HCT116 (cell line): ENCODE results near the gene CPEB3. TPM values are rescaled to one million over a fixed set of nuclear protein-coding genes. Genes with fewer than 3 reads are reported as not detected.
"Not testable (repeated sequence)": the region's sequence is repeated elsewhere in the genome, so short reads cannot be mapped to it uniquely, and the experiment has no call there.

ENCODE experiments used
- ATAC-seq: fragments of 200-7000 bp; cut with Tn5 transposase; 2 replicates; pipeline ENCODE4 v1.9.1; 2020; ENCODE audit warnings: mild to moderate bottlenecking, moderate library complexity
- BruUV-seq: library from RNA; stranded (reverse); fragments of 400-500 nt; replicated peaks from 2 replicates; lab custom pipeline; 2021; lab: Mats Ljungman, UMichigan
- CTCF ChIA-PET: fragments of 300-600 bp; sonication (Branson Sonifier 250); formaldehyde crosslinking; loops from one replicate; lab custom pipeline; 2021; ENCODE audit warnings: antibody characterized with exemption; lab: Charles Lee
- POLR2A ChIA-PET: fragments of 300-600, 350-600 bp; sonication (Branson Sonifier 250); formaldehyde crosslinking; loops from one replicate; lab custom pipeline; 2021; ENCODE audit warnings: antibody characterized with exemption; lab: Charles Lee
- RAD21 ChIA-PET, 2 experiments: fragments of 300-600 bp; sonication (Branson Sonifier 250); formaldehyde crosslinking; loops; one replicate each; lab custom pipeline; 2023; ENCODE audit warnings: low total read pairs in 2 of 2; ENCODE audit not compliant: uncharacterized antibody in 2 of 2, unreplicated experiment in 2 of 2, low non-redundant PET in 1 of 2; lab: Charles Lee
- DNase-seq: peaks from one replicate; pipeline ENCODE4 v3.0.0-alpha.2; 2010; ENCODE audit warnings: low read depth, low spot score
- H2AFZ ChIP-seq: fragments of 200-600 bp; shearing (Covaris generic), sonication (generic); 2 replicates; pipeline ENCODE4 v1.6.1; 2017; ENCODE audit warnings: low read depth, mixed run types, mixed read lengths, antibody characterized with exemption, low read length; ENCODE audit not compliant: poor library complexity, severe bottlenecking
- H3K27ac ChIP-seq: 2 replicates; pipeline ENCODE4 v1.5.1; 2012; ENCODE audit warnings: low read depth, low read length
- H3K27me3 ChIP-seq: fragments of 200-600 bp; sonication (generic); 2 replicates; pipeline ENCODE4 v1.6.1; 2016; ENCODE audit warnings: mixed run types, low read length, mixed read lengths; ENCODE audit not compliant: insufficient read depth
- H3K36me3 ChIP-seq, 2 experiments: fragments of 200-500 bp in 1 of 2; fragments of 200-600 bp in 1 of 2; sonication (Bioruptor generic) in 1 of 2; sonication (generic) in 1 of 2; 2 replicates each; pipeline versions ENCODE4 v1.5.1 to v1.6.1; 2014 to 2016; ENCODE audit warnings: low read length in 2 of 2, inconsistent platforms in 1 of 2, mixed read lengths in 1 of 2, mixed run types in 1 of 2; ENCODE audit not compliant: insufficient read depth in 2 of 2, control insufficient read depth in 1 of 2
- H3K4me1 ChIP-seq, 2 experiments: fragments of 200-600 bp in 1 of 2; sonication (generic) in 1 of 2; 2 replicates each; pipeline versions ENCODE4 v1.5.1 to v1.6.1; 2012 to 2017; ENCODE audit warnings: low read length in 2 of 2, inconsistent platforms in 1 of 2, mild to moderate bottlenecking in 1 of 2, mixed read lengths in 1 of 2, mixed run types in 1 of 2, moderate library complexity in 1 of 2; ENCODE audit not compliant: insufficient read depth in 2 of 2, control insufficient read depth in 1 of 2
- H3K4me2 ChIP-seq: fragments of 200-600 bp; sonication (generic); 2 replicates; pipeline ENCODE4 v1.6.1; 2017; ENCODE audit warnings: mixed run types, low read length, mixed read lengths
- H3K4me3 ChIP-seq, 2 experiments: fragments of 200-600 bp in 1 of 2; sonication (generic) in 1 of 2; replicated peaks in 1 of 2; 2 replicates each; pipeline ENCODE4 v1.5.1; 2011 to 2016; ENCODE audit warnings: low read length in 2 of 2, control low read depth in 1 of 2, low read depth in 1 of 2, mild to moderate bottlenecking in 1 of 2, mixed read lengths in 1 of 2, mixed run types in 1 of 2
- H3K79me2 ChIP-seq: fragments of 200-600 bp; sonication (generic); 2 replicates; pipeline ENCODE4 v1.6.1; 2017; ENCODE audit warnings: mild to moderate bottlenecking, mixed run types, low read length, moderate library complexity, mixed read lengths; ENCODE audit not compliant: insufficient read depth
- H3K9ac ChIP-seq: fragments of 200-600 bp; sonication (generic); 2 replicates; pipeline ENCODE4 v1.6.1; 2016; ENCODE audit warnings: low read length, mixed read lengths
- H3K9me2 ChIP-seq: fragments of 200-600 bp; sonication (generic), shearing (Covaris generic); 2 replicates; pipeline ENCODE4 v1.6.1; 2017; ENCODE audit warnings: mixed run types, mild to moderate bottlenecking, moderate library complexity; ENCODE audit not compliant: insufficient read depth
- H3K9me3 ChIP-seq, 2 experiments: fragments of 200-500 bp in 1 of 2; fragments of 200-600 bp in 1 of 2; sonication (Bioruptor generic) in 1 of 2; sonication (generic) in 1 of 2; 2 replicates each; pipeline ENCODE4 v1.6.1; 2014 to 2017; ENCODE audit warnings: low read length in 2 of 2, mixed read lengths in 2 of 2, inconsistent platforms in 1 of 2, low read depth in 1 of 2, mild to moderate bottlenecking in 1 of 2, mixed run types in 1 of 2, moderate library complexity in 1 of 2; ENCODE audit not compliant: control insufficient read depth in 1 of 2, insufficient read depth in 1 of 2
- H4K20me1 ChIP-seq: fragments of 200-600 bp; sonication (generic), shearing (Covaris generic); 2 replicates; pipeline ENCODE4 v1.6.1; 2017; ENCODE audit warnings: mixed run types, mild to moderate bottlenecking, moderate library complexity; ENCODE audit not compliant: insufficient read depth
- CBX3 ChIP-seq: IDR thresholded peaks from 2 replicates; pipeline ENCODE4 v1.6.1; 2012; ENCODE audit warnings: low read depth
- CTCF ChIP-seq, 3 experiments: fragments of 200-600 bp in 1 of 3; sonication (generic) in 1 of 3; IDR thresholded peaks in 2 of 3; conservative IDR thresholded peaks in 1 of 3; 2 replicates each; pipeline ENCODE4 v1.5.1; 2012 to 2017; ENCODE audit warnings: low read depth in 2 of 3, low read length in 2 of 3, antibody characterized with exemption in 1 of 3, borderline replicate concordance in 1 of 3, control low read depth in 1 of 3, mild to moderate bottlenecking in 1 of 3, mixed read lengths in 1 of 3, mixed run types in 1 of 3, moderate library complexity in 1 of 3; ENCODE audit not compliant: insufficient read depth in 1 of 3
- EGR1 ChIP-seq: IDR thresholded peaks from 2 replicates; pipeline ENCODE4 v1.6.1; 2012; ENCODE audit warnings: low read depth
- FOSL1 ChIP-seq: IDR thresholded peaks from 2 replicates; pipeline ENCODE4 v1.6.1; 2012; ENCODE audit warnings: low read depth
- RAD21 ChIP-seq: IDR thresholded peaks from 2 replicates; pipeline ENCODE4 v1.6.1; 2012; ENCODE audit warnings: low read depth, mild to moderate bottlenecking
- intact Hi-C: fragments of 100-400 bp; cut with micrococcal nuclease; formaldehyde crosslinking; loops from 2 replicates; pipeline ENCODE4 v1.10.0; 2022
- total RNA-seq: library from RNA; stranded (reverse); gene quantifications from one replicate; pipeline ENCODE4 v1.2.1, GENCODE V29; 2021; ENCODE audit not compliant: unreplicated experiment

CPEB3 gene
- total RNA-seq, 1 experiment from 2014 or later, result 3.0 TPM

- peak; percentile 68 for DNase-seq
- Histone ChIP-seq H3K9ac (0 out of 2 replicates have a peak overlapping the region, but pooled peaks have one; percentile 25), H3K4me2 (peak overlapping the region; percentile 62), H3K4me3 (peak overlapping the region in 1 of 2 experiments; percentile 30; a peak in 1 of 4 replicates)
- H2AFZ ChIP-seq, H3K9me2 ChIP-seq: not testable (repeated sequence)
- RAD21 ChIA-PET, result interaction anchor here in 1 of 2 experiments (0.6 to 1.0 kb wide), 2 partner anchors 74 to 152 kb away, joined by 4 to 5 read pairs; partner anchors contain the start of genes CPEB3 and MARCHF5
- POLR2A ChIA-PET, result interaction anchor here (1.0 kb wide), 1 partner anchor 22 kb away, joined by 4 read pairs; no protein-coding TSS in a partner anchor
- TF ChIP-seq CBX3 (peak; percentile 50; the same call in 1 of the 2 replicates), CTCF (IDR thresholded peaks at IDR 0.05 in 2 of 3, conservative IDR thresholded peaks at IDR 0.05 in 1 of 3; ENCODE audit: borderline replicate concordance in 1 of 3, insufficient read depth in 1 of 3, low read depth in 2 of 3, low read length in 2 of 3) (peak; percentile 45 to 68 (median 64); a peak in 4 of 6 replicates), RAD21 (peak; percentile 74)
- TF ChIP-seq, all 23 proteins: peak for 3; not testable (repeated sequence) for 20
- H3K4me1 ChIP-seq, result peaks cover 25 to 91% of the 10 kb centered on the region in 2 experiments
- not testable (repeated sequence) for H3K9me3 ChIP-seq, H4K20me1 ChIP-seq, BruUV-seq, H3K36me3 ChIP-seq, H3K79me2 ChIP-seq, H3K27me3 ChIP-seq
- intact Hi-C loops, result loop anchor here (5.0 kb wide), 1 partner anchor 216 kb away; no protein-coding TSS in a partner anchor
- CTCF ChIA-PET, result interaction anchor here (1.7 kb wide), 1 partner anchor 129 kb away, joined by 6 read pairs; no protein-coding TSS in a partner anchor
- peak overlapping the region; percentile 26; the same call in 1 of the 2 replicates for H3K27ac ChIP-seq
- ATAC-seq, result peak; percentile 99
Measured at GRCh38 chr10:92216608-92217007, 74.3 kb downstream of the CPEB3 start.

- H3K4me3 ChIP-seq, POLR2A ChIA-PET, H3K36me3 ChIP-seq, H3K9me3 ChIP-seq, RAD21 ChIA-PET, H2AFZ ChIP-seq, H3K79me2 ChIP-seq, H3K27ac ChIP-seq, H4K20me1 ChIP-seq, DNase-seq, H3K9me2 ChIP-seq, H3K27me3 ChIP-seq, BruUV-seq, ATAC-seq, H3K9ac ChIP-seq: not testable (repeated sequence)
- TF ChIP-seq EGR1 (peak; percentile 68), FOSL1 (0 out of 2 replicates have a peak, but pooled peaks have one; percentile 27)
- CTCF ChIA-PET, result interaction anchor here (0.6 kb wide), 2 partner anchors 111 to 210 kb away, joined by 3 to 4 read pairs; no protein-coding TSS in a partner anchor
- H3K4me1 ChIP-seq, result peaks cover 30 to 93% of the 10 kb centered on the region in 2 experiments
- intact Hi-C loops, result loop anchor here (5.0 kb wide), 1 partner anchor 217 kb away; no protein-coding TSS in a partner anchor
- peak overlapping the region; percentile 32; the same call in 1 of the 2 replicates for H3K4me2 ChIP-seq
Measured at GRCh38 chr10:92215222-92215621, 75.7 kb downstream of the CPEB3 start.
